Ovary (tissue), 1 donor: ENCODE measurements around the gene GALNT15.

Experiments used
- EP300 ChIP-seq: sonication (generic); formaldehyde crosslinking; IDR thresholded peaks from one replicate; pipeline ENCODE4 v1.6.1; 2017; ENCODE audit warnings: antibody characterized with exemption
- POLR2A ChIP-seq: fragments of 450-650 bp; IDR thresholded peaks from one replicate; pipeline ENCODE4 v1.6.1; 2017; ENCODE audit warnings: antibody characterized with exemption, mild to moderate bottlenecking, moderate library complexity

- TF ChIP-seq EP300 (no peak), POLR2A (no peak)
These were observed 84.4 kb downstream of the GALNT15 start for GRCh38 chr3:16258866-16259265.
